Upper lobe of left lung (tissue), 6 donors: ENCODE data around the gene PCDHA11. TPM values are rescaled to one million over a fixed set of nuclear protein-coding genes. Genes with fewer than 3 reads are reported as not detected.
"Not testable (repeated sequence)": the region's sequence is repeated elsewhere in the genome, so short reads cannot be mapped to it uniquely, and the experiment has no call there.

Experiments used
- ATAC-seq, 2 donors: fragments of 200-7000 bp; cut with Tn5 transposase; one replicate each; pipeline ENCODE4 v1.9.1; 2022; ENCODE audit warnings: mild to moderate bottlenecking in 2 of 2, moderate library complexity in 2 of 2; ENCODE audit not compliant: low FRiP score in 2 of 2
- DNase-seq, 2 donors: peaks; one replicate each; pipeline ENCODE4 v3.0.0-alpha.2; 2019 to 2020
- H3K27ac ChIP-seq, 4 donors: fragments of 200-600 bp; sonication (generic); one replicate each; pipeline ENCODE4 v1.5.1; 2016 to 2019
- H3K27me3 ChIP-seq, 4 donors: fragments of 200-600 bp; sonication (generic); one replicate each; pipeline ENCODE4 v1.5.1; 2017 to 2019
- H3K36me3 ChIP-seq, 4 donors: fragments of 200-600 bp; sonication (generic); one replicate each; pipeline ENCODE4 v1.5.1; 2016 to 2019
- H3K4me1 ChIP-seq, 4 donors: fragments of 200-600 bp; sonication (generic); one replicate each; pipeline ENCODE4 v1.5.1; 2018 to 2019
- H3K4me3 ChIP-seq, 4 donors: fragments of 200-600 bp; sonication (generic); one replicate each; pipeline ENCODE4 v1.5.1; 2017 to 2019; ENCODE audit warnings: mild to moderate bottlenecking in 2 of 4, moderate library complexity in 1 of 4
- H3K9me3 ChIP-seq, 4 donors: fragments of 200-600 bp; sonication (generic); one replicate each; pipeline ENCODE4 v1.5.1; 2018 to 2019
- CTCF ChIP-seq, 6 experiments: fragments of 450-650 bp in 4 of 6; fragments of 200-600 bp in 2 of 6; sonication (generic) in 2 of 6; IDR thresholded peaks; one replicate each; pipeline ENCODE4 v1.5.1; 2016 to 2019; ENCODE audit warnings: antibody characterized with exemption in 6 of 6
- EP300 ChIP-seq, 4 donors: sonication (generic); formaldehyde crosslinking; IDR thresholded peaks; one replicate each; pipeline ENCODE4 v1.5.1; 2017; ENCODE audit warnings: antibody characterized with exemption in 4 of 4, control low read depth in 2 of 4
- POLR2A ChIP-seq, 4 donors: fragments of 450-650 bp; IDR thresholded peaks; one replicate each; pipeline ENCODE4 v1.5.1; 2016 to 2017; ENCODE audit warnings: antibody characterized with exemption in 4 of 4, mild to moderate bottlenecking in 2 of 4
- POLR2AphosphoS5 ChIP-seq, 2 donors: sonication (generic); formaldehyde crosslinking; IDR thresholded peaks; one replicate each; pipeline ENCODE4 v1.5.1; 2017; ENCODE audit warnings: antibody characterized with exemption in 2 of 2
- WGBS, 2 donors: methylation state at CpG; one replicate each; pipeline ENCODE4 v1.1.5; 2017 to 2018; 5-methylcytosine and 5-hydroxymethylcytosine counted together
- total RNA-seq, 6 donors: library from RNA; depleted of rRNA in 4 of 6; stranded (reverse); fragments of >200 nt in 4 of 6; gene quantifications; one replicate each; pipeline versions ENCODE4 v1.1.0 to v1.2.1, GENCODE V29; 2016 to 2021
- donor health status: DM: no; HTN: no; CAD: no; lungs with moderate emphysema.
- donor health status: DM: no; HTN: yes; CAD: no; lungs with severe emphysema.

The PCDHA11 gene
- 1 to 10 TPM in 4 of 6 donors, under 1 TPM in 2; 0.61 to 5.2 (median 1.9) TPM for total RNA-seq

DNA sequence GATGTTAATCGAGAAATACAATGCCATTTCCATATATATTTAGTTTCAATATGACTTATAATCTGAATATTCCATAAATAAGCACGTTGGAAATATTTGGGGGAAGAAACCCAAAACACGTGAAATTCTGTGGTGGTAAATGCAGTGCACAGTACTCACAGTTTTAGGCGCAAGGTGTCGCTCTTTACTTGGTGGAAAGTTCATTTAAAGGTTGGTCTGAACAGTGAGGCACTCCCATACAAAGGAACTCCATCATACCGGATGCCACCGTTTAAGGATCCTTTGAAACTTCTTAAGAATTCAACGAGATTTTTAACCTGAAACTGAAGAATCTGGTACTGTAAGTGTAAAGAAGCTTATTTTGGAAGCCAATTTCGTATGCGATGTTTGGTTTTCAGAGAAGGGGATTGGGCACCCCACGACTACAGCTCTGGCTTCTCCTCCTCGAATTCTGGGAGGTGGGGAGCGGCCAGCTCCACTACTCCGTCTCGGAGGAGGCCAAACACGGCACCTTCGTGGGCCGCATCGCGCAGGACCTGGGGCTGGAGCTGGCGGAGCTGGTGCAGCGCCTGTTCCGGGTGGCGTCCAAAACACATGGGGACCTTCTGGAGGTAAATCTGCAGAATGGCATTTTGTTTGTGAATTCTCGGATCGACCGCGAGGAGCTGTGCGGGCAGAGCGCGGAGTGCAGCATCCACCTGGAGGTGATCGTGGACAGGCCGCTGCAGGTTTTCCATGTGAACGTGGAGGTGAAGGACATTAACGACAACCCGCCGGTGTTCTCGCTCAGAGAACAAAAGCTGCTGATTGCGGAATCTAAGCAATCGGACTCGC, at the start of gene PCDHA11:
TSS of gene PCDHA11 (plus strand) at position 237 of the 834 bp plus-strand sequence. CDS start at position 384, 147 bp downstream.
- WGBS, 2 donors: 19 to 20% methylated on average over 28 to 41 of the region's 41 CpGs
- ATAC-seq (no peak), DNase-seq (peak in 1 of 2 donors; percentile 56)
- Histone ChIP-seq H3K27ac (no peak within 1 kb of the TSS), H3K9me3 (peaks cover 0 to 29% (median 26%) of the 10 kb centered on the region in 4 donors), H3K4me1 (no peaks in the 10 kb centered on the region), H3K4me3 (peak within 1 kb of the TSS in 3 of 4 donors; percentile 6 to 25 (median 23)), H3K27me3 (no peaks in the 10 kb centered on the region), H3K36me3 (no peaks in the 10 kb centered on the region)
- TF ChIP-seq CTCF (IDR thresholded peaks at IDR 0.05) (peak in 2 of 6 experiments; percentile 10 to 18), POLR2A (IDR thresholded peaks at IDR 0.05) (no peak)

- Histone ChIP-seq H3K27me3 (peaks cover 0 to 3% (median 0%) of the 10 kb centered on the region in 4 donors), H3K4me3 (peak within 1 kb of the TSS in 1 of 4 donors; percentile 5), H3K4me1 (no peaks in the 10 kb centered on the region), H3K27ac (no peak within 1 kb of the TSS), H3K36me3 (no peaks in the 10 kb centered on the region), H3K9me3 (peaks cover 0 to 29% (median 20%) of the 10 kb centered on the region in 4 donors)
- 36% methylated on average over 26 to 39 of the region's 39 CpGs for WGBS, 2 donors
- TF ChIP-seq CTCF (IDR thresholded peaks at IDR 0.05) (peak in 2 of 6 experiments; percentile 17 to 20), POLR2AphosphoS5 (IDR thresholded peaks at IDR 0.05) (no peak), EP300 (IDR thresholded peaks at IDR 0.05) (no peak), POLR2A (IDR thresholded peaks at IDR 0.05) (no peak)
- ATAC-seq: no peak
- peak in 1 of 2 donors; percentile 69 for DNase-seq
These were observed 47.1 kb upstream of the PCDHA11 start, which contains the start of gene PCDHA5 for GRCh38 chr5:140821375-140822280. PCDHA5 (plus strand) TSS chr5:140821613.

GRCh38 chr5:140822281-140822629, 46.5 kb upstream of the PCDHA11 start:
- WGBS, 2 donors: 26 to 27% methylated on average over 6 of the region's 6 CpGs
- Histone ChIP-seq H3K4me1 (no peaks in the 10 kb centered on the region), H3K36me3 (no peaks in the 10 kb centered on the region), H3K27me3 (peaks cover 0 to 3% (median 0%) of the 10 kb centered on the region in 4 donors), H3K27ac (no peak overlapping the region), H3K9me3 (peaks cover 0 to 29% (median 18%) of the 10 kb centered on the region in 4 donors), H3K4me3 (no peak overlapping the region)
- TF ChIP-seq POLR2AphosphoS5 (IDR thresholded peaks at IDR 0.05) (no peak), POLR2A (IDR thresholded peaks at IDR 0.05) (no peak), EP300 (IDR thresholded peaks at IDR 0.05) (no peak), CTCF (IDR thresholded peaks at IDR 0.05) (no peak)
- ATAC-seq: no peak
- DNase-seq: no peak

- peak in 1 of 2 donors; percentile 80 for DNase-seq
- not testable (repeated sequence) for ATAC-seq, H3K27ac ChIP-seq, H3K36me3 ChIP-seq, H3K4me1 ChIP-seq, H3K27me3 ChIP-seq, H3K4me3 ChIP-seq
- WGBS, 2 donors: 66% methylated on average over 37 of the region's 48 CpGs; no CpG with 5 or more reads in 1 of the 2 donors
- peaks cover 0 to 35% (median 23%) of the 10 kb centered on the region in 4 donors for H3K9me3 ChIP-seq
These were observed 45.8 kb upstream of the PCDHA11 start for GRCh38 chr5:140822969-140823368.

- no peak for TF ChIP-seq EP300 (IDR thresholded peaks at IDR 0.05)
- no peak for TF ChIP-seq POLR2A (IDR thresholded peaks at IDR 0.05)
- no peak for TF ChIP-seq CTCF (IDR thresholded peaks at IDR 0.05)
- no peak for TF ChIP-seq POLR2AphosphoS5 (IDR thresholded peaks at IDR 0.05)
- 48 to 71% methylated on average over 8 to 28 of the region's 38 CpGs for WGBS, 2 donors
- no peaks in the 10 kb centered on the region for H3K36me3 ChIP-seq
- no peaks in the 10 kb centered on the region for H3K4me1 ChIP-seq
- no peak for ATAC-seq
- peaks cover 0 to 3% (median 0%) of the 10 kb centered on the region in 4 donors for H3K27me3 ChIP-seq
- DNase-seq: peak; percentile 19 to 80
- no peak overlapping the region for H3K27ac ChIP-seq
- H3K9me3 ChIP-seq: peaks cover 0 to 41% (median 28%) of the 10 kb centered on the region in 4 donors
- H3K4me3 ChIP-seq: no peak overlapping the region
These were observed 45.3 kb upstream of the PCDHA11 start for GRCh38 chr5:140823475-140823874.
